ENCODE data around the gene LHX6.

LHX6 gene

DNA sequence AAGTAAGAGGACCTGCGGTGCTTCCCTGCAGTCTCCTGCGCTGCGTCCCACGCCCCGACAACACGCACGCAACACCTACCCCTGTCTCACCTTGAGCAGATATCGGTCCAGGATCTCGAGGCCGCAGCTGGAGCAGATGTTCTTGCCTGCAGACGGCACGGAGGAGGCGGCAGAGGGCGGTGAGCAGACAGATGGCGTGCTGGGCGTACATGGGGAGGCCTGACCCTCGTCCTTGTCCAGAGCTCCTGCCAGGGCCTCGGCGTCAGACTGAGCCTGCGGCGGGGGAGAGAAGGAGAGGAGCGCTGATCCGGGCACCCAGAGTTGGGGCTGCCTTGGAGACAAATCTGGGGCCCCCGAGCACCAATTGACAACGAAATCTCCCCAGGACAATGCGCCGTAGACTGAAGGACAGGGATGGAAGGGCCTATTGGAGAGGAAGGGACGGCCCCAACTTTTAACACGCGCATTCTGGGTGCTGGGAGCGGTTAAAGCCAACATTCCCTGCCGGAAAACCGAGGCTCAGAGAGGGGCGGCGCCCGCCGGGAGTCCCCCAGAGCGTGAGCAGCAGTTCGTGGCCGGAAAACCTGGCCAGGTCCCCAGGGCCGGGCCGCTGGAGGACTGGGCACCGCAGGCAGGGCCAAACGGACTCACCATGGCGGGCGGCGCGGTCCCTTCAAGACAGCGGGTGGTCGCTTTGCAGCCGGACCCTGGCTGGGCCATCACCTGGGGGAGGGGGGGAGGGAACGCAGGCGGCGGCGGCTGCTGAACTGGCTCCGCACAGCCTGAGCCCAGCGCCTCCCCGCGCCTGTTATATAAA, 1.8 kb downstream of the LHX6 start:
- no peaks in the 10 kb centered on the region for H3K36me3 ChIP-seq (ENCODE audit: insufficient read depth, low read length)
- peaks cover 96% of the 10 kb centered on the region for H3K27me3 ChIP-seq (ENCODE audit: insufficient read depth, low read length)
- no peak overlapping the region for H3K4me3 ChIP-seq (ENCODE audit: low read length)
- no peak overlapping the region for H2AFZ ChIP-seq (ENCODE audit: low read depth, low read length)
- H3K4me1 ChIP-seq (ENCODE audit: insufficient read depth, low read length), result peaks cover 13% of the 10 kb centered on the region
- no peaks in the 10 kb centered on the region for H3K9me3 ChIP-seq (ENCODE audit: low read length)

GRCh38 chr9:122226142-122226757, 2.5 kb downstream of the LHX6 start:
- Histone ChIP-seq H3K27me3 (ENCODE audit: insufficient read depth, low read length) (peaks cover 96% of the 10 kb centered on the region), H3K4me1 (ENCODE audit: insufficient read depth, low read length) (peaks cover 15% of the 10 kb centered on the region), H3K4me3 (ENCODE audit: low read length) (no peak overlapping the region), H3K36me3 (ENCODE audit: insufficient read depth, low read length) (no peaks in the 10 kb centered on the region), H3K9me3 (ENCODE audit: low read length) (no peaks in the 10 kb centered on the region), H2AFZ (ENCODE audit: low read depth, low read length) (no peak overlapping the region)

GRCh38 chr9:122225312-122226141, 3.2 kb downstream of the LHX6 start:
- peaks cover 96% of the 10 kb centered on the region for H3K27me3 ChIP-seq (ENCODE audit: insufficient read depth, low read length)

DNA sequence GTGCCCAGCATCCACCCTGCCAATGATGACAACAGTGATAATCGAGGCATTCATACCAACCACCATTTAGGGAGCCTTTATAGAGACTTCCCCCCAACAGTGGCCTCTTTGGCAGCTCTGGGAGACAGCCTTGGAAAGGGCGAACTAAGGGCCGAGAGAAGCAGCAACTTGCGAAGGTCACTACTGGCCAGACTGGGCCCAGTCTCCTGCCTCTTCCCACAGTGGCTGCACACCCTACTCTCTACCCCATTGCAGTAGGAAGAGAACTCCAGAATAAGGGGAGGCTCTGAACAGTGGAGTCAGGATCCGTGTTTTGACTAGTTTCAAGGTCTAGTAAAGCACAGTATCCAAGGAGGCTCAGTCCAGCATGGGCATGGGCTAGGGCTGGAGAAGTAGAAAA, 5.3 kb downstream of the LHX6 start:
- Histone ChIP-seq H3K4me1 (ENCODE audit: insufficient read depth, low read length) (peaks cover 17% of the 10 kb centered on the region), H2AFZ (ENCODE audit: low read depth, low read length) (no peak overlapping the region), H3K9me3 (ENCODE audit: low read length) (no peaks in the 10 kb centered on the region), H3K4me3 (ENCODE audit: low read length) (no peak overlapping the region), H3K27me3 (ENCODE audit: insufficient read depth, low read length) (peaks cover 97% of the 10 kb centered on the region), H3K36me3 (ENCODE audit: insufficient read depth, low read length) (no peaks in the 10 kb centered on the region)

More at GRCh38 chr9:122225312-122226141, 3.2 kb downstream of the LHX6 start:
- Histone ChIP-seq H3K4me1 (ENCODE audit: insufficient read depth, low read length) (peaks cover 16% of the 10 kb centered on the region), H3K36me3 (ENCODE audit: insufficient read depth, low read length) (no peaks in the 10 kb centered on the region), H2AFZ (ENCODE audit: low read depth, low read length) (no peak overlapping the region), H3K9me3 (ENCODE audit: low read length) (no peaks in the 10 kb centered on the region), H3K4me3 (ENCODE audit: low read length) (no peak overlapping the region)

- no peak overlapping the region for H3K4me3 ChIP-seq (ENCODE audit: low read length)
- no peak overlapping the region for H2AFZ ChIP-seq (ENCODE audit: low read depth, low read length)
Measured at GRCh38 chr9:122222791-122223190, 6.0 kb downstream of the LHX6 start.

GRCh38 chr9:122221183-122221811, 7.5 kb downstream of the LHX6 start:
- H3K4me3 ChIP-seq (ENCODE audit: low read length), result no peak overlapping the region
- peaks cover 7% of the 10 kb centered on the region for H3K4me1 ChIP-seq (ENCODE audit: insufficient read depth, low read length)
- no peaks in the 10 kb centered on the region for H3K9me3 ChIP-seq (ENCODE audit: low read length)
- H2AFZ ChIP-seq (ENCODE audit: low read depth, low read length), result no peak overlapping the region
- peaks cover 100% of the 10 kb centered on the region for H3K27me3 ChIP-seq (ENCODE audit: insufficient read depth, low read length)
- H3K36me3 ChIP-seq (ENCODE audit: insufficient read depth, low read length), result no peaks in the 10 kb centered on the region

More at GRCh38 chr9:122222791-122223190, 6.0 kb downstream of the LHX6 start:
- H3K4me1 ChIP-seq (ENCODE audit: insufficient read depth, low read length), result peaks cover 12% of the 10 kb centered on the region
- no peaks in the 10 kb centered on the region for H3K36me3 ChIP-seq (ENCODE audit: insufficient read depth, low read length)
- H3K9me3 ChIP-seq (ENCODE audit: low read length), result no peaks in the 10 kb centered on the region
- H3K27me3 ChIP-seq (ENCODE audit: insufficient read depth, low read length), result peaks cover 99% of the 10 kb centered on the region

DNA sequence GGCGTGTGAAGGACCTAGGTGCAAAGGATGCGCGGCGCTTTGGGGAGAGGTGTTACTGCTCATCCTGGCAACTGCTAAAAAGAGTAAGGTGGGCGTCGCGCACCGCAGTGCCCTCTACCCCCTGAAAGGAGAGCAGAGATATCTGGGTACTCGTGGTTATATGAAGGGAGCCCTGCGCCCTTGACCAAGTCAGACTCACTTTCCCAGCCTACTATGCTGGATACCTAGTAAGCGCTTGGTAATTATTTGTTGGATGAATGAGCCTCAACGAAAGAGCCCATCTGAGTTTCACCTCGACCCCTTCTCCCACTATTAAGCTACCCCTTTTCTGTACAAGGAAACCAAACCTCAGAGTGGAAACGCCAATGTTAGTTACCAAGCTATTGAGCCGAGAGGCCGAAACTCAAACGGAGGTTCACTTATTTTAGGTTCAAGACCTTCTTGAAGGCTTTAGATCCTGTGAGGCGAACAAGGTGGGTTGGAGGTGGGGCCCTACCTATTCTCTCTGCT, 8.0 kb downstream of the LHX6 start:
- H3K4me3 ChIP-seq (ENCODE audit: low read length), result no peak overlapping the region
- H3K9me3 ChIP-seq (ENCODE audit: low read length), result no peaks in the 10 kb centered on the region
- peaks cover 100% of the 10 kb centered on the region for H3K27me3 ChIP-seq (ENCODE audit: insufficient read depth, low read length)
- H2AFZ ChIP-seq (ENCODE audit: low read depth, low read length), result no peak overlapping the region
- H3K36me3 ChIP-seq (ENCODE audit: insufficient read depth, low read length), result no peaks in the 10 kb centered on the region
- peaks cover 7% of the 10 kb centered on the region for H3K4me1 ChIP-seq (ENCODE audit: insufficient read depth, low read length)

DNA sequence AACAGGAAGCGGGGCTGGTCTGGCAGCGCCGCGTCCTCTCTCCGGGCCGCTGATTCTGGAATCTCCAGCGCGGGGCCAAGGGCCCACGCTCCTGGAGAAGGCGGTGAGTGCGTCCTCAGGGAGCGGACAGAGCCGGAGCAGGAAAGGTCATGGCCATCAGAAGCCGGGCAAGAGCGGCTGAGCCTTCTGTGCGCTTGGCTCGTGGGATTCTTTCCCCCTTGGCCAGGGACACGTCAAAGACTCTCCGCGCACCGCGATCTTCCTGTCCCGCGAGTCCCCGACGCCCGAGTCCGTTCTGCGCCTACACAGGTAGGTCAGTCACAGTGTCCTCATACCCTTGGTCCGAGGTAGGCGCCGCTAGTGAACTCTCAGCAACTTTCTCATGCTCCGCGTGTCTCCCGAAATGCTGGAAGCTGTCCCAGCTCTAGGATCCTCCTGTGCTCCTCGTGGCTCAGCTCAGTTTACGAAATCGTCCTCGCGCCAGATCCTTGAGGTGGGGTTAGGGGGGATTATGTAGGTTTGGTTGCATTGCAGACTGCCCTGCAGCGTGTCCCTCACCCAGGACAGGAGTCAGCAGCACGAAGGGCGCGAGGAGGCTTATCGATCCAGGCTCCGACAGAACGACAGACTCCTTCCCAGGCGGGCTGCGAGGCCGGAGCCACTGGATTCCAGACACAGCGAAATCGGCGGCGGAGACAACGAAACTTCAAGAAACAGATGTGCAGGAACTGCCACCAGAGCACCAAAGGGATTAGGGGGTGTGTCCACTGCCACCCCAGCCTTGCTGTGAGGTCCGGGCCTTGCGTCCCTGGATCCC, 8.7 kb downstream of the LHX6 start:
- no peak overlapping the region for H3K4me3 ChIP-seq (ENCODE audit: low read length)

GRCh38 chr9:122218935-122219855, 9.6 kb downstream of the LHX6 start:
- Histone ChIP-seq H3K9me3 (ENCODE audit: low read length) (no peaks in the 10 kb centered on the region), H3K36me3 (ENCODE audit: insufficient read depth, low read length) (no peaks in the 10 kb centered on the region), H3K4me3 (ENCODE audit: low read length) (no peak overlapping the region), H3K4me1 (ENCODE audit: insufficient read depth, low read length) (peaks cover 7% of the 10 kb centered on the region), H2AFZ (ENCODE audit: low read depth, low read length) (no peak overlapping the region), H3K27me3 (ENCODE audit: insufficient read depth, low read length) (peaks cover 99% of the 10 kb centered on the region)

More for the DNA sequence above, 8.7 kb downstream of the LHX6 start:
- Histone ChIP-seq H3K27me3 (ENCODE audit: insufficient read depth, low read length) (peaks cover 100% of the 10 kb centered on the region), H3K36me3 (ENCODE audit: insufficient read depth, low read length) (no peaks in the 10 kb centered on the region), H3K9me3 (ENCODE audit: low read length) (no peaks in the 10 kb centered on the region), H3K4me1 (ENCODE audit: insufficient read depth, low read length) (peaks cover 7% of the 10 kb centered on the region), H2AFZ (ENCODE audit: low read depth, low read length) (no peak overlapping the region)

GRCh38 chr9:122218071-122218934, 10.5 kb downstream of the LHX6 start:
- no peaks in the 10 kb centered on the region for H3K9me3 ChIP-seq (ENCODE audit: low read length)
- no peak overlapping the region for H2AFZ ChIP-seq (ENCODE audit: low read depth, low read length)
- H3K27me3 ChIP-seq (ENCODE audit: insufficient read depth, low read length), result peaks cover 97% of the 10 kb centered on the region
- H3K4me1 ChIP-seq (ENCODE audit: insufficient read depth, low read length), result peaks cover 7% of the 10 kb centered on the region
- no peaks in the 10 kb centered on the region for H3K36me3 ChIP-seq (ENCODE audit: insufficient read depth, low read length)
- H3K4me3 ChIP-seq (ENCODE audit: low read length), result no peak overlapping the region

GRCh38 chr9:122217640-122218039, 11.1 kb downstream of the LHX6 start:
- Histone ChIP-seq H2AFZ (ENCODE audit: low read depth, low read length) (no peak overlapping the region), H3K36me3 (ENCODE audit: insufficient read depth, low read length) (no peaks in the 10 kb centered on the region), H3K9me3 (ENCODE audit: low read length) (no peaks in the 10 kb centered on the region), H3K27me3 (ENCODE audit: insufficient read depth, low read length) (peaks cover 97% of the 10 kb centered on the region), H3K4me3 (ENCODE audit: low read length) (no peak overlapping the region), H3K4me1 (ENCODE audit: insufficient read depth, low read length) (peaks cover 7% of the 10 kb centered on the region)

All from neuron (in vitro differentiated cells).